K562 (cell line): Measurements from ENCODE around the gene PPIL1. TPM values are rescaled to one million over a fixed set of nuclear protein-coding genes. Genes with fewer than 3 reads are reported as not detected.
A peak's percentile ranks its signal among the peaks of the same experiment; 100 is the strongest.

ENCODE experiments used
- AFF4 ChIP-seq: sonication (generic); formaldehyde crosslinking; IDR thresholded peaks from 2 replicates; pipeline ENCODE4 v1.8.0; 2023; ENCODE audit warnings: mild to moderate bottlenecking, missing genetic modification reagents
- CREM ChIP-seq: IDR thresholded peaks from 2 replicates; pipeline ENCODE4 v1.6.1; 2014; ENCODE audit warnings: antibody characterized with exemption, low read depth
- HOMEZ ChIP-seq: fragments of 250-450 bp; sonication (Bioruptor Pico); IDR thresholded peaks from 2 replicates; pipeline ENCODE4 v1.4.0; 2020; ENCODE audit warnings: mild to moderate bottlenecking, moderate library complexity
- KDM1A ChIP-seq, 2 experiments: fragments of 450-650 bp; IDR thresholded peaks; 2 replicates each; pipeline ENCODE4 v1.6.1; 2016; ENCODE audit warnings: mild to moderate bottlenecking in 2 of 2
- L3MBTL2 ChIP-seq: fragments of 450-650 bp; IDR thresholded peaks from 2 replicates; pipeline ENCODE4 v1.6.1; 2016; ENCODE audit warnings: mild to moderate bottlenecking, moderate library complexity
- MIER1 ChIP-seq: fragments of 450-650 bp; IDR thresholded peaks from 2 replicates; pipeline ENCODE4 v1.6.1; 2016; ENCODE audit warnings: antibody characterized with exemption, mild to moderate bottlenecking, low read depth
- RNF2 ChIP-seq: sonication (generic); IDR thresholded peaks from 2 replicates; pipeline ENCODE4 v1.6.1; 2016
- SP2 ChIP-seq: IDR thresholded peaks from 2 replicates; pipeline ENCODE4 v1.6.1; 2011; ENCODE audit warnings: mild to moderate bottlenecking, low read depth, low read length, moderate library complexity; ENCODE audit not compliant: poor library complexity, severe bottlenecking; ENCODE audit errors: extremely low read depth
- TCF3 ChIP-seq: sonication (generic); formaldehyde crosslinking; IDR thresholded peaks from 2 replicates; pipeline ENCODE4 v1.4.0; 2020; ENCODE audit warnings: mild to moderate bottlenecking, missing genetic modification reagents
- ZBTB40 ChIP-seq, 2 experiments: fragments of 450-650 bp in 1 of 2; sonication (generic) in 1 of 2; formaldehyde crosslinking in 1 of 2; IDR thresholded peaks; 2 replicates each; pipeline versions ENCODE4 v1.7.1 to v1.9.0; 2016 to 2022; ENCODE audit warnings: inconsistent platforms in 1 of 2, mild to moderate bottlenecking in 1 of 2, missing genetic modification reagents in 1 of 2
- ZNF384 ChIP-seq: IDR thresholded peaks from 2 replicates; pipeline ENCODE4 v1.6.1; 2012; ENCODE audit warnings: low read depth, low read length, improper control_type of control experiment
- ZSCAN32 ChIP-seq: fragments of 450-650 bp; formaldehyde crosslinking; IDR thresholded peaks from 2 replicates; pipeline ENCODE4 v1.4.0; 2020; ENCODE audit warnings: mild to moderate bottlenecking, moderate library complexity
- polyA plus RNA-seq, 8 experiments: library from polyadenylated mRNA; depleted of rRNA in 4 of 8; stranded (reverse) in 5 of 8; unstranded in 3 of 8; fragments of >200 nt; fragmentation: Nextera tagmentation in 2 of 8; fragmentation: Illumina TruSeq in 1 of 8; extraction: Ambion mirVana in 2 of 8; extraction: Trizol in 1 of 8; gene quantifications; 2 replicates each; pipeline versions ENCODE4 v1.2.1 to v1.2.3, GENCODE V29; 2011 to 2014; ENCODE audit warnings: inconsistent platforms in 1 of 8, missing spikeins in 1 of 8
- total RNA-seq, 7 experiments: library from RNA; depleted of rRNA in 6 of 7; stranded (reverse); fragments of >200 nt in 6 of 7; fragmentation: Illumina TruSeq in 2 of 7; extraction: Trizol in 2 of 7; gene quantifications; 2 replicates each; pipeline versions ENCODE4 v1.2.1 to v1.2.3, GENCODE V29; 2011 to 2021; ENCODE audit warnings: low replicate concordance in 1 of 7

The PPIL1 gene
- total and polyA plus RNA-seq, 9 of the 15 experiments (the other 6 are each of a cell fraction or from before 2014, with no cell fraction given), result 65.8 to 205 (median 130) TPM

- TF ChIP-seq ZBTB40 (IDR thresholded peaks at IDR 0.05), result peak; percentile 100
- TF ChIP-seq ZBTB40 (CRISPR knock-in tag; IDR thresholded peaks at IDR 0.05), result no peak
- 0 out of 2 replicates have a peak, but pooled peaks have one; percentile 46 for TF ChIP-seq HOMEZ
- peak; percentile 4; the same call in 1 of the 2 replicates for TF ChIP-seq ZNF384
- TF ChIP-seq L3MBTL2, result peak; percentile 80
- no peak for TF ChIP-seq ZSCAN32
- TF ChIP-seq CREM, result peak; percentile 81
- peak; percentile 29; the same call in 1 of the 2 replicates for TF ChIP-seq MIER1
- TF ChIP-seq TCF3 (CRISPR knock-in tag), result 0 out of 2 replicates have a peak, but pooled peaks have one; percentile 3
- TF ChIP-seq AFF4 (CRISPR knock-in tag), result peak; percentile 91; the same call in 1 of the 2 replicates
- TF ChIP-seq SP2, result peak; percentile 57
- peak; percentile 37; the same call in 1 of the 2 replicates for TF ChIP-seq RNF2
- TF ChIP-seq KDM1A (IDR thresholded peaks at IDR 0.05), result no peak; a peak in 1 of 4 replicates
Measured at GRCh38 chr6:36874443-36875249, at the start of gene PPIL1 (continued).
